ENCODE results near the gene LUC7L. TPM values are rescaled to one million over a fixed set of nuclear protein-coding genes. Genes with fewer than 3 reads are reported as not detected.
"Not testable (repeated sequence)": the region's sequence is repeated elsewhere in the genome, so short reads cannot be mapped to it uniquely, and the experiment has no call there.

Gene LUC7L
- total and polyA plus RNA-seq, 8 donors: 55.5 to 173 (median 147) TPM

DNA sequence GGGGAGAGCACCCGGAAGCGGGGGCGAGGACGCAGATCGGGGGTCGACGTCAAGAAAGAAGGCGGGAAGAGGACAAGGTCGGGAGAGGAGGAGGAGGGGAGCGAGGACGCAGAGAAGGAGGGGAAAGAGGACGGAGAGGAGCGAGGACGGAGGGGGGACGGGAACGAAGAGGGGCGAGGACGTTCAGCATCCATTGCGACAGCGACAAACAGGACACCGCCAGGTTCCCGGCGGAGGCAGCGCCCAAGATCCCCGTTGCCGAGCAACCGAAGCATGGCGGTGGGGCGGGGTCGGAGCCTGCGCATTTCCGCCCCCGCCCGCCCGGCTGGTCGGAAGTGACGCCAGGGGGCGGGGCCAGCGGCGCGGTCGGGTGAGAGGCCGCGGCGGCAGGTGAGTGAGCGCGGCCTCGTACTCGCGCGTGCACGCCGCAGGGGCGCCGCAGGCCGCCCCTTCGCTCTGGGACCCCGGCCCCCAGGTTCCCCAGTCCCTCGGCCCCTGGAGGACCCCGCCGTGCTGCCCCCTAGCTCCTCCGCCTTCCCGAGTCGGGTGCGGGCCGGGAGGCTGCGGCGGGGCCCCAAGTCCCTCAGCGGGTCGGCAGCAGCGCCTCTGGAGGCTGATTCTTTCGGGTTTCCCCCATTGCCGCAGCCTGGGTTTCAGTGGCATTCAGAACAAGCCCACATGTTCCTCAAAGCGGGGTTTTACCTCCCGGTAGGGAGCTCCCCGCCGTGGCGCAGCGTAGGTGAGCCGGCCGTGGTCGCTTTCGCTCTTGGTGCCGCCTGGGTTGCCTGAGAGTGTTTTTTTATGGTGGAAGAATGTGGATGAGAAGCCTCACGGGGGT is 5.4 kb upstream of the LUC7L start, which contains the start of gene FAM234A:
Gene FAM234A (plus strand): TSS at position 354 of the 838 bp plus-strand sequence. CDS start 19,593 bp downstream, outside the sequence.
- peak within 1 kb of the TSS; percentile 93 to 99 for H3K27ac ChIP-seq
- H3K4me1 ChIP-seq: peaks cover under 1 to 10% of the 10 kb centered on the region in 2 donors
- TF ChIP-seq, protein P1, sequence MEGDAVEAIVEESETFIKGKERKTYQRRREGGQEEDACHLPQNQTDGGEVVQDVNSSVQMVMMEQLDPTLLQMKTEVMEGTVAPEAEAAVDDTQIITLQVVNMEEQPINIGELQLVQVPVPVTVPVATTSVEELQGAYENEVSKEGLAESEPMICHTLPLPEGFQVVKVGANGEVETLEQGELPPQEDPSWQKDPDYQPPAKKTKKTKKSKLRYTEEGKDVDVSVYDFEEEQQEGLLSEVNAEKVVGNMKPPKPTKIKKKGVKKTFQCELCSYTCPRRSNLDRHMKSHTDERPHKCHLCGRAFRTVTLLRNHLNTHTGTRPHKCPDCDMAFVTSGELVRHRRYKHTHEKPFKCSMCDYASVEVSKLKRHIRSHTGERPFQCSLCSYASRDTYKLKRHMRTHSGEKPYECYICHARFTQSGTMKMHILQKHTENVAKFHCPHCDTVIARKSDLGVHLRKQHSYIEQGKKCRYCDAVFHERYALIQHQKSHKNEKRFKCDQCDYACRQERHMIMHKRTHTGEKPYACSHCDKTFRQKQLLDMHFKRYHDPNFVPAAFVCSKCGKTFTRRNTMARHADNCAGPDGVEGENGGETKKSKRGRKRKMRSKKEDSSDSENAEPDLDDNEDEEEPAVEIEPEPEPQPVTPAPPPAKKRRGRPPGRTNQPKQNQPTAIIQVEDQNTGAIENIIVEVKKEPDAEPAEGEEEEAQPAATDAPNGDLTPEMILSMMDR (IDR thresholded peaks at IDR 0.05): peak in 1 of 2 donors; percentile 32
- no peaks in the 10 kb centered on the region for H3K36me3 ChIP-seq
- intact Hi-C loops (cut with DNase I): no loop called here
- ATAC-seq (peak; percentile 97), DNase-seq (peak; percentile 92 to 97 (median 95))
- no peaks in the 10 kb centered on the region for H3K9me3 ChIP-seq
- H3K4me3 ChIP-seq: peak within 1 kb of the TSS; percentile 63 to 88
- H3K27me3 ChIP-seq: no peaks in the 10 kb centered on the region

DNA sequence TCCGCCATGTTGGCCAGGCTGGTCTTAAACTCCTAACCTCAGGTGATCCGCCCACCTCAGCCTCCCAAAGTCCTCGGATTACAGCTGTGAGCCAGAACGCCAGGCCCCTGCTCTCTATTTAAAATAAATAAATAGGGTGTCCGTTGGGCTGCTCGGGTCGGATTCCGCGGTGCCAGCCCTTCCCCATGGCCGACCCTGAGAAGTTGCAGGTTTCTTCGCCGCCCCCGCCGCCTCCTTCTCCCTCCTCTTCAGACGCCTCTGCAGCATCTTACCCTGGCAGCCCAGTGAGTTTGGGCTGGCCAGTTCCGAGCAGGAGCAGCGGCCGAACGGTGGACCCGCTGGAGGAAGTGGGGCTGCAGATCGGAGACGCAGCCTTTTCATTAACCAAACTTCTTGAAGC is 1.7 kb upstream of the LUC7L start:
- TF ChIP-seq, protein P1 (IDR thresholded peaks at IDR 0.05): no peak
- H3K27ac ChIP-seq: no peak overlapping the region
- no peaks in the 10 kb centered on the region for H3K9me3 ChIP-seq
- peaks cover 14 to 37% of the 10 kb centered on the region in 2 donors for H3K4me1 ChIP-seq
- H3K27me3 ChIP-seq: no peaks in the 10 kb centered on the region
- peaks cover 0 to 15% of the 10 kb centered on the region in 2 donors for H3K36me3 ChIP-seq
- intact Hi-C loops (cut with DNase I): no loop called here
- no peak for DNase-seq
- no peak overlapping the region for H3K4me3 ChIP-seq
- ATAC-seq: no peak

DNA sequence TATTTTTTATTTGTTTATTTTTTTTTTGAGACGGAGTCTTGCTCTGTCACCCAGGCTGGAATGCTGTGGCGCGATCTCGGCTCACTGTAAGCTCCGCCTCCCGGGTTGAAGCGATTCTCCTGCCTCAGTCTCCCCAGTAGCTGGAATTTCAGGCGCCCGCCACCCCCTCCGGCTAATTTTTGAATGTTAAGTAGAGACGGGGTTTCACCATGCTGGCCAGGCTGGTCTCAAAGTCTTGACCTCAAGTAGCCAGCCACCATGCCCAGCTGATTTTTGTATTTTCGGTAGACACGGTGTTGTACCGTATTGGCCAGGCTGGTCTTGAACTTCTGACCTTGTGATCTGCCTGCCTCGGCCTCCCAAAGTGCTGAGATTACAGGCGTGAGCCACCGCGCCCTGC is 1.1 kb upstream of the LUC7L start:
- H3K4me1 ChIP-seq: peaks cover 14 to 31% of the 10 kb centered on the region in 2 donors
- H3K9me3 ChIP-seq; H3K27ac ChIP-seq; ATAC-seq; DNase-seq; intact Hi-C loops (cut with DNase I); H3K4me3 ChIP-seq; H3K27me3 ChIP-seq: not testable (repeated sequence)
- H3K36me3 ChIP-seq: peaks cover 0 to 21% of the 10 kb centered on the region in 2 donors

DNA sequence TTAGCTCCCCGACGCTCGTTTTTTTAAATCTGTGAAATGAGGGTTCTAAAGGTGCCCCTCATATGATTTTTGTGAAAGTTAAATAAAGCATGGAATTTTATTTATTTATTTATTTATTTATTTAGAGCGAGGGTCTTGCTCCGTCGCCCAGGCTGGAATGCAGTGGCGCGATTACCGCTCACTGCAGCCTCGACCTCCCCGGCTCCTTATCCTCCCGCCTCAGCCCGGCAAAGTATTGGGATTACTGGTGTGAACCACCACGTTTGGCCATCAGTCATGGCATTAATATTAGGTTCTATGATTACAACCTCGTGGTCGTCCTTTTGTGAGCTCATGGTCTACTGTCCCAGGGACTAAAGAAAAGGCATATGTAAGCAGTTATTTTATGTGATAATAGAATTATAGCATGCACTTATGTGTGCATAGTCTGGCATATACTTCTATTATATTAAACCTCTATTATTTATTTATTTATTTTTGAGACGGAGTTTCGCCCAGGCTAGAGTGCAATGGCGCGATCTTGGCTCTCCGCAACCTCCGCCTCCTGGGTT is 557 bp upstream of the LUC7L start:
- ATAC-seq (no peak), DNase-seq (no peak)
- Histone ChIP-seq H3K27ac (peak overlapping the region; percentile 95 to 96), H3K27me3 (no peaks in the 10 kb centered on the region), H3K36me3 (peaks cover 0 to 26% of the 10 kb centered on the region in 2 donors), H3K4me1 (peaks cover 14 to 29% of the 10 kb centered on the region in 2 donors), H3K4me3 (peak overlapping the region; percentile 90 to 94), H3K9me3 (no peaks in the 10 kb centered on the region)
- intact Hi-C loops (cut with DNase I): no loop called here
- TF ChIP-seq, protein P1 (IDR thresholded peaks at IDR 0.05): no peak

DNA sequence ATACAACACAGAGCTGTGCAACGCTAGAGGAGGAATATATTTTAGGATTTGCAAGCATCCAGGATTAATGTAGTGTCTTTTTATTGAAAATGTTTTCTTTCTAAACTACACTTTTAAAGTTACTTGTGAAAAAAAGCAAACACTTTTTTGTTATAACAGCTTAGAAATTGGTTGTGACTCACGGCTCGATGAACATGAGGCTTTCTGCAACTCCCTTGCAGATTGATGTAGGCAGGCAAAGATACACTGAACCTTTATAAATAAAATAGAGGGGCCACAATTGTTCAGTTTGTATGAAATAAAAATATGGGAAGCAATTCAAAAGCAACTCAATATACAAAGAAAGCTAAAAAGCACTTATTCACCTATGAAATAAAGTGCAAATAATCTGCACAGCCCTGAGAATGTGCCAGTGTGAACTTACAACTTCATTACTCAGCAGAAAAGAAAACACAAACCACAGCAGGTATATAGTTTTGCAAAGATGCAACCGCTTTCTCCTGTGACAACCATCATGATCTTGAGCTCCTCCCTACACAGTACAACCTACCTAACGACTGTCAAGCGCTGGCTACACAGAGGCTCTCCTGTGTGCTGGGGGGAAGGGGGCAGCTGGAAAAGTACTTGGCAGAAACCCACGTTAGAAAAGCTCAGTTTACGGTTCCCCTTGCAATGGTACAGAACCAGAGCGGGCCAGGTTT is 948 bp downstream of the LUC7L start:
- peak overlapping the region; percentile 90 to 94 for H3K4me3 ChIP-seq
- no peaks in the 10 kb centered on the region for H3K9me3 ChIP-seq
- no peaks in the 10 kb centered on the region for H3K27me3 ChIP-seq
- H3K27ac ChIP-seq: peak overlapping the region; percentile 95 to 96
- DNase-seq (no peak), ATAC-seq (peak; percentile 21)
- peaks cover 14 to 29% of the 10 kb centered on the region in 2 donors for H3K4me1 ChIP-seq
- TF ChIP-seq, protein P1 (IDR thresholded peaks at IDR 0.05): no peak
- H3K36me3 ChIP-seq: peaks cover 0 to 41% of the 10 kb centered on the region in 2 donors
- intact Hi-C loops (cut with DNase I): no loop called here

Measured in left lung (tissue), 10 donors.